Osteoblast (primary cell): ENCODE measurements around the gene RPEL1. TPM values are rescaled to one million over a fixed set of nuclear protein-coding genes. Genes with fewer than 3 reads are reported as not detected.

ENCODE experiments used
- DNase-seq: peaks from one replicate; pipeline ENCODE4 v3.0.0; 2011; ENCODE audit warnings: low spot score, mixed read lengths; ENCODE audit not compliant: insufficient read length; ENCODE audit errors: missing footprints
- H2AFZ ChIP-seq: 2 replicates; pipeline ENCODE4 v1.6.0; 2011; ENCODE audit warnings: mild to moderate bottlenecking, low read length
- H3K27ac ChIP-seq: 2 replicates; pipeline ENCODE4 v1.5.1; 2011; ENCODE audit warnings: mild to moderate bottlenecking, low read depth, low read length, moderate library complexity
- H3K27me3 ChIP-seq: 2 replicates; pipeline ENCODE4 v1.6.0; 2012; ENCODE audit warnings: mild to moderate bottlenecking, control low read depth, inconsistent platforms, low read length, moderate library complexity; ENCODE audit not compliant: insufficient read depth
- H3K36me3 ChIP-seq: 2 replicates; pipeline ENCODE4 v1.5.1; 2011; ENCODE audit warnings: mild to moderate bottlenecking, low read length, control low read depth, moderate library complexity; ENCODE audit not compliant: insufficient read depth
- H3K4me1 ChIP-seq: 2 replicates; pipeline ENCODE4 v1.5.1; 2011; ENCODE audit warnings: mild to moderate bottlenecking, low read length, control low read depth, moderate library complexity; ENCODE audit not compliant: insufficient read depth
- H3K4me2 ChIP-seq: 2 replicates; pipeline ENCODE4 v1.6.0; 2011; ENCODE audit warnings: mild to moderate bottlenecking, low read length; ENCODE audit not compliant: insufficient read depth
- H3K4me3 ChIP-seq: fragments of 200-600 bp; sonication (generic); 3 replicates; pipeline ENCODE4 v1.5.1; 2012; ENCODE audit warnings: mild to moderate bottlenecking, low read length, inconsistent platforms; ENCODE audit not compliant: insufficient read depth
- H3K79me2 ChIP-seq: 2 replicates; pipeline ENCODE4 v1.6.0; 2012; ENCODE audit warnings: mild to moderate bottlenecking, low read length, control low read depth, inconsistent platforms; ENCODE audit not compliant: insufficient read depth
- H3K9me3 ChIP-seq: 2 replicates; pipeline ENCODE4 v1.5.1; 2011; ENCODE audit warnings: low read depth, low read length, control low read depth
- H4K20me1 ChIP-seq: 2 replicates; pipeline ENCODE4 v1.6.0; 2012; ENCODE audit warnings: mild to moderate bottlenecking, low read length, control low read depth; ENCODE audit not compliant: insufficient read depth
- total RNA-seq: library from RNA; depleted of rRNA; stranded (reverse); fragments of >200 nt; gene quantifications from 2 replicates; pipeline ENCODE4 v1.2.3, GENCODE V29; 2012
- TF ChIP-seq, protein P1 (sequence below): IDR thresholded peaks from 2 replicates; pipeline ENCODE4 v1.5.1; 2011; ENCODE audit warnings: mild to moderate bottlenecking, low read depth, low read length, moderate library complexity; ENCODE audit errors: extremely low read depth

Gene RPEL1
- total RNA-seq, 1 donor: 0.36 TPM

- H2AFZ ChIP-seq: no peak overlapping the region
- peaks cover 48% of the 10 kb centered on the region for H3K27me3 ChIP-seq
- H3K4me2 ChIP-seq: no peak overlapping the region
- TF ChIP-seq, protein P1, sequence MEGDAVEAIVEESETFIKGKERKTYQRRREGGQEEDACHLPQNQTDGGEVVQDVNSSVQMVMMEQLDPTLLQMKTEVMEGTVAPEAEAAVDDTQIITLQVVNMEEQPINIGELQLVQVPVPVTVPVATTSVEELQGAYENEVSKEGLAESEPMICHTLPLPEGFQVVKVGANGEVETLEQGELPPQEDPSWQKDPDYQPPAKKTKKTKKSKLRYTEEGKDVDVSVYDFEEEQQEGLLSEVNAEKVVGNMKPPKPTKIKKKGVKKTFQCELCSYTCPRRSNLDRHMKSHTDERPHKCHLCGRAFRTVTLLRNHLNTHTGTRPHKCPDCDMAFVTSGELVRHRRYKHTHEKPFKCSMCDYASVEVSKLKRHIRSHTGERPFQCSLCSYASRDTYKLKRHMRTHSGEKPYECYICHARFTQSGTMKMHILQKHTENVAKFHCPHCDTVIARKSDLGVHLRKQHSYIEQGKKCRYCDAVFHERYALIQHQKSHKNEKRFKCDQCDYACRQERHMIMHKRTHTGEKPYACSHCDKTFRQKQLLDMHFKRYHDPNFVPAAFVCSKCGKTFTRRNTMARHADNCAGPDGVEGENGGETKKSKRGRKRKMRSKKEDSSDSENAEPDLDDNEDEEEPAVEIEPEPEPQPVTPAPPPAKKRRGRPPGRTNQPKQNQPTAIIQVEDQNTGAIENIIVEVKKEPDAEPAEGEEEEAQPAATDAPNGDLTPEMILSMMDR: no peak
- no peaks in the 10 kb centered on the region for H3K36me3 ChIP-seq
- no peaks in the 10 kb centered on the region for H3K4me1 ChIP-seq
- no peak overlapping the region for H3K4me3 ChIP-seq
- no peak for DNase-seq
- H3K79me2 ChIP-seq: no peaks in the 10 kb centered on the region
- H3K27ac ChIP-seq: no peak overlapping the region
- H4K20me1 ChIP-seq: no peaks in the 10 kb centered on the region
- H3K9me3 ChIP-seq: no peaks in the 10 kb centered on the region
Measured at GRCh38 chr10:103287992-103288391, 42.3 kb downstream of the RPEL1 start.

DNA sequence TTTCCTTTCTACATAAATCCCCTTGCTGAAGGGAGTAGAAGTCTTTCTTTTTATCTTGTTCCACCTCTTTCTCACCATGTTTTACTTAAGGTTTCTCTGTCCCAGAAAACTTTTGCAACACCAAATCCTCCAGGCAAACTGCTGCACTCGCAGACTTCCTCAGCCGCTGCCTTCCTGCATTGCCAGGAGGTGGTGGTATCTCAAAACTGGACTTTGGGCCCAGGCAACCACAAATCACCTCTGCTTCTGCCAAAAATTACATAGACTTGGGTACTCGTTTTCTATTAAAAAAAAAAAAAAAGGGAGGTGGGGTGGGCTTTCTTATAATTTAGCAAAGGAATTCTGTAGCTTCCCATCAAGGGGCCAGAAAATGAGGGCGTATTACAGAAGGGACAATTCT lies 45.9 kb downstream of the RPEL1 start:
- H3K27me3 ChIP-seq: peaks cover 35% of the 10 kb centered on the region
- H3K4me3 ChIP-seq: no peak overlapping the region
- no peak for DNase-seq
- H2AFZ ChIP-seq: no peak overlapping the region
- no peaks in the 10 kb centered on the region for H3K36me3 ChIP-seq
- no peak overlapping the region for H3K4me2 ChIP-seq
- H3K4me1 ChIP-seq: peaks cover 10% of the 10 kb centered on the region
- TF ChIP-seq, protein P1: no peak
- H3K9me3 ChIP-seq: no peaks in the 10 kb centered on the region
- H3K27ac ChIP-seq: no peak overlapping the region
- no peaks in the 10 kb centered on the region for H4K20me1 ChIP-seq
- H3K79me2 ChIP-seq: no peaks in the 10 kb centered on the region

- Histone ChIP-seq H3K79me2 (no peaks in the 10 kb centered on the region), H3K4me2 (peak overlapping the region; percentile 56), H3K27me3 (no peaks in the 10 kb centered on the region), H3K36me3 (no peaks in the 10 kb centered on the region), H3K4me3 (no peak overlapping the region), H3K9me3 (no peaks in the 10 kb centered on the region), H3K4me1 (peaks cover 10% of the 10 kb centered on the region), H3K27ac (no peak overlapping the region), H4K20me1 (no peaks in the 10 kb centered on the region), H2AFZ (no peak overlapping the region)
- TF ChIP-seq, protein P1: no peak
- peak; percentile 81 for DNase-seq
Measured at GRCh38 chr10:103295374-103296015, 49.8 kb downstream of the RPEL1 start.

Other genes with a start within 250 kb of the RPEL1 start
- 94.1 and 96.9 TPM in 2 replicates for gene NT5C2, start 52.6 kb upstream of the RPEL1 start, total RNA-seq
- 0.29 and 0.36 TPM in 2 replicates for gene INA, start 31.3 kb downstream of the RPEL1 start, total RNA-seq
- gene PCGF6, start 105.3 kb downstream of the RPEL1 start, total RNA-seq: 16.6 and 18.9 TPM in 2 replicates
- gene TAF5, start 122.1 kb downstream of the RPEL1 start, total RNA-seq: 3.3 and 3.8 TPM in 2 replicates
- 145 and 163 TPM in 2 replicates for gene ATP5MK, start 150.6 kb downstream of the RPEL1 start, total RNA-seq
- 18.8 and 19.2 TPM in 2 replicates for gene PDCD11, start 150.7 kb downstream of the RPEL1 start, total RNA-seq
- 54.6 and 56.3 TPM in 2 replicates for gene CALHM2, start 206.5 kb downstream of the RPEL1 start, total RNA-seq
- not detected in 2 replicates for gene CALHM1, start 213.0 kb downstream of the RPEL1 start, total RNA-seq
- not detected in 2 replicates for gene CALHM3, start 233.4 kb downstream of the RPEL1 start, total RNA-seq
- gene NEURL1, start 247.8 kb downstream of the RPEL1 start, total RNA-seq: under 0.01 TPM in 1 of 2 replicates, not detected in the other